ENCODE measurements around the gene LPIN2.

Gene LPIN2

DNA sequence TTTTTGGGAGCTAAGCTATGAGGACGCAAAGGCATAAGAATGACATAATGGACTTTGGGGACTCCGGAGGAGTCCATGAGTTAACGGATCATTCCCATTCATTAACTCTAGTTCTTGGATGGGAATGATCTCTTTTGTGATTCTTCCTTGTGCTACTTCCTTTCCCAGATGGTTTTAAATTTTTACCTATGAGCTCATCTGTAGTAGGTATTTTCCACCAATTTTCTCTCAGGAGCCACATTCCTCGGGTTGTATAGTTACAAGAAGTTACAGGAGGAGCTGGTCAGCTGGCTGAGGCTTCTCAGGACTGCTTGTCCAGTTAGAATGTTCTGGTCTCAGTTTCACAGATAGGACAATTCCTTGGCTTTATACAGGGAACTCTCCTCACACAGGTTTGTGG, 42.9 kb upstream of the LPIN2 start:
- no peak overlapping the region for H3K27ac ChIP-seq (ENCODE audit: low read depth, low read length)
- DNase-seq: peak; percentile 68 to 90
- H3K14ac ChIP-seq (ENCODE audit: low read length): no peak overlapping the region
- no peak overlapping the region for H4K91ac ChIP-seq (ENCODE audit: low read depth, low read length)
- H4K8ac ChIP-seq (ENCODE audit: low read depth, low read length): no peak overlapping the region
- no peak overlapping the region for H2BK120ac ChIP-seq (ENCODE audit: insufficient read depth, low read length, poor library complexity)
- no peak overlapping the region for H3K18ac ChIP-seq (ENCODE audit: low read length)
- no peaks in the 10 kb centered on the region for H3K9me3 ChIP-seq (ENCODE audit: insufficient read depth, low read depth, low read length)
- no peaks in the 10 kb centered on the region for H3K36me3 ChIP-seq (ENCODE audit: control insufficient read depth in 1 of 2, insufficient read depth in 2 of 2, low read length in 2 of 2)
- no peak overlapping the region for H3K23ac ChIP-seq (ENCODE audit: low read length)
- whole genome bisulfite sequencing (ENCODE audit: extremely low coverage, insufficient coverage, insufficient read length): no CpG with 5 or more reads among the region's 4 CpGs
- H3K27me3 ChIP-seq (ENCODE audit: insufficient read depth, low read length): no peaks in the 10 kb centered on the region
- no peak overlapping the region for H4K12ac ChIP-seq (ENCODE audit: low read depth, low read length)
- H2BK5ac ChIP-seq (ENCODE audit: low read depth, low read length, poor library complexity): no peak overlapping the region
- H2AK5ac ChIP-seq (ENCODE audit: low read length): no peak overlapping the region
- no peak overlapping the region for H3K4me3 ChIP-seq (ENCODE audit: low read depth, low read length)
- H2AFZ ChIP-seq (ENCODE audit: insufficient read depth, low read length, poor library complexity): no peak overlapping the region
- peaks cover 2% of the 10 kb centered on the region in 2 experiments for H3K4me1 ChIP-seq (ENCODE audit: control insufficient read depth in 1 of 2, insufficient read depth in 2 of 2, low read length in 2 of 2)
- H3K79me2 ChIP-seq (ENCODE audit: control insufficient read depth, insufficient read depth, low read length, poor library complexity): no peaks in the 10 kb centered on the region
- H3K79me1 ChIP-seq (ENCODE audit: low read length): peaks cover 2% of the 10 kb centered on the region
- H2BK12ac ChIP-seq (ENCODE audit: low read length): no peak overlapping the region
- no peak overlapping the region for H3K4ac ChIP-seq (ENCODE audit: low read depth, low read length)
- peak overlapping the region; percentile 48 for H3K4me2 ChIP-seq (ENCODE audit: low read length)
- no peak overlapping the region for H3K9ac ChIP-seq (ENCODE audit: low read length)

- DNase-seq: no peak
Measured at GRCh38 chr18:3055186-3055728, 42.3 kb upstream of the LPIN2 start.

DNA sequence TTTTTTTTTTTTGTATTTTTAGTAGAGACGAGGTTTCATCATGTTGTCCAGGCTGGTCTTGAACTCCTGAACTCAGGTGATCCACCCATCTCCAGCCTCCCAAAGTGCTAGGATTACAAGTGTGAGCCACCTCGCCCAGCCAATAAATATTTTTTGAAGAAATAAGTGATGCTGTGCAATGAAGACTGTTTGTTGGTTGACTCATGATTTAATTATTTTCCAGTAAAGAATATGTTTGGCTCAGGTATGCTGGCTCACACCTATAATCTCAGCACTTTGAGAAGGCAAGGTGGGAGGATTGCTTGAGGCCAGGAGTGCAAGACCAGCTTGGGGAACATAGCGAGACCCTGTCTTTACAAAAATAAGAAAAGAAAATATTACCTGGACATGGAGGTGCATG, 41.8 kb upstream of the LPIN2 start:
- Histone ChIP-seq H2AFZ (ENCODE audit: insufficient read depth, low read length, poor library complexity) (no peak overlapping the region), H3K27ac (ENCODE audit: low read depth, low read length) (no peak overlapping the region)
- WGBS (ENCODE audit: extremely low coverage, insufficient coverage, insufficient read length): no CpG with 5 or more reads among the region's 3 CpGs

More at GRCh38 chr18:3055186-3055728, 42.3 kb upstream of the LPIN2 start:
- Histone ChIP-seq H3K27me3 (ENCODE audit: insufficient read depth, low read length) (no peaks in the 10 kb centered on the region), H3K79me2 (ENCODE audit: control insufficient read depth, insufficient read depth, low read length, poor library complexity) (no peaks in the 10 kb centered on the region), H3K79me1 (ENCODE audit: low read length) (no peaks in the 10 kb centered on the region), H3K9ac (ENCODE audit: low read length) (no peak overlapping the region), H4K12ac (ENCODE audit: low read depth, low read length) (no peak overlapping the region), H3K4me2 (ENCODE audit: low read length) (no peak overlapping the region), H3K14ac (ENCODE audit: low read length) (no peak overlapping the region), H3K18ac (ENCODE audit: low read length) (no peak overlapping the region), H3K4me3 (ENCODE audit: low read depth, low read length) (no peak overlapping the region), H3K27ac (ENCODE audit: low read depth, low read length) (no peak overlapping the region), H2AFZ (ENCODE audit: insufficient read depth, low read length, poor library complexity) (no peak overlapping the region), H3K4ac (ENCODE audit: low read depth, low read length) (no peak overlapping the region), H2AK5ac (ENCODE audit: low read length) (no peak overlapping the region), H3K36me3 (ENCODE audit: control insufficient read depth in 1 of 2, insufficient read depth in 2 of 2, low read length in 2 of 2) (no peaks in the 10 kb centered on the region), H3K9me3 (ENCODE audit: insufficient read depth, low read depth, low read length) (no peaks in the 10 kb centered on the region), H2BK120ac (ENCODE audit: insufficient read depth, low read length, poor library complexity) (peak overlapping the region; percentile 87), H4K91ac (ENCODE audit: low read depth, low read length) (peak overlapping the region; percentile 76), H4K8ac (ENCODE audit: low read depth, low read length) (no peak overlapping the region), H3K4me1 (ENCODE audit: control insufficient read depth in 1 of 2, insufficient read depth in 2 of 2, low read length in 2 of 2) (peaks cover 2% of the 10 kb centered on the region in 2 experiments), H3K23ac (ENCODE audit: low read length) (no peak overlapping the region), H2BK5ac (ENCODE audit: low read depth, low read length, poor library complexity) (no peak overlapping the region), H2BK12ac (ENCODE audit: low read length) (peak overlapping the region; percentile 99)
- no CpG with 5 or more reads among the region's 4 CpGs for WGBS (ENCODE audit: extremely low coverage, insufficient coverage, insufficient read length)

DNA sequence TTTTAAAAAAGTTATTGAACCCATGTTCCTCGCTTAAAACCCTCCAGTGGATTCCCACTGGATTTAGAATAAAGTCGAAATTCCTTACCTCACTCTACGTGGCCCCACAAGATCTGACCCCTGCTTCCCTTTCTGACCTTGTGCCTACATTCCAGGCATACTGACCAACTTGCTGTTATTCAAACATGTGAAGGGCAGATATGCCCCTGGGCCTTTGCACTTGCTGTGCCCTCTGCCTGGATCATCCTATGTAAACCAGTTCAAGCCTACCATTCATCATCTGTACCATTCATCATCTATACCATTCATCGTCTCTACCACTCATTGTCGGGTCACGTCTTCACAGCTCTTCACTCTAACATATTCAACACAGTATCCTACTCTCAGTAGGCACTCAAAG, 41.3 kb upstream of the LPIN2 start:
- Histone ChIP-seq H4K91ac (ENCODE audit: low read depth, low read length) (no peak overlapping the region), H3K18ac (ENCODE audit: low read length) (no peak overlapping the region), H3K79me2 (ENCODE audit: control insufficient read depth, insufficient read depth, low read length, poor library complexity) (no peaks in the 10 kb centered on the region), H2BK5ac (ENCODE audit: low read depth, low read length, poor library complexity) (no peak overlapping the region), H3K36me3 (ENCODE audit: control insufficient read depth in 1 of 2, insufficient read depth in 2 of 2, low read length in 2 of 2) (no peaks in the 10 kb centered on the region), H2AK5ac (ENCODE audit: low read length) (no peak overlapping the region), H4K12ac (ENCODE audit: low read depth, low read length) (no peak overlapping the region), H3K9me3 (ENCODE audit: insufficient read depth, low read depth, low read length) (no peaks in the 10 kb centered on the region), H3K4ac (ENCODE audit: low read depth, low read length) (no peak overlapping the region), H2BK12ac (ENCODE audit: low read length) (no peak overlapping the region), H3K9ac (ENCODE audit: low read length) (no peak overlapping the region), H2BK120ac (ENCODE audit: insufficient read depth, low read length, poor library complexity) (no peak overlapping the region), H3K14ac (ENCODE audit: low read length) (no peak overlapping the region), H3K4me3 (ENCODE audit: low read depth, low read length) (no peak overlapping the region), H2AFZ (ENCODE audit: insufficient read depth, low read length, poor library complexity) (no peak overlapping the region), H3K4me1 (ENCODE audit: control insufficient read depth in 1 of 2, insufficient read depth in 2 of 2, low read length in 2 of 2) (peaks cover 2% of the 10 kb centered on the region in 2 experiments), H3K23ac (ENCODE audit: low read length) (no peak overlapping the region), H3K27ac (ENCODE audit: low read depth, low read length) (no peak overlapping the region), H3K79me1 (ENCODE audit: low read length) (no peaks in the 10 kb centered on the region), H3K27me3 (ENCODE audit: insufficient read depth, low read length) (no peaks in the 10 kb centered on the region), H4K8ac (ENCODE audit: low read depth, low read length) (no peak overlapping the region), H3K4me2 (ENCODE audit: low read length) (no peak overlapping the region)
- 100% methylated on average over 3 of the region's 6 CpGs for WGBS (ENCODE audit: extremely low coverage, insufficient coverage, insufficient read length)
- no peak for DNase-seq

More for the DNA sequence above, 41.8 kb upstream of the LPIN2 start:
- no peak overlapping the region for H3K4me2 ChIP-seq (ENCODE audit: low read length)
- no peak overlapping the region for H3K14ac ChIP-seq (ENCODE audit: low read length)
- no peak overlapping the region for H2BK5ac ChIP-seq (ENCODE audit: low read depth, low read length, poor library complexity)
- no peaks in the 10 kb centered on the region for H3K79me2 ChIP-seq (ENCODE audit: control insufficient read depth, insufficient read depth, low read length, poor library complexity)
- no peak overlapping the region for H3K23ac ChIP-seq (ENCODE audit: low read length)
- H2AK5ac ChIP-seq (ENCODE audit: low read length): no peak overlapping the region
- H3K79me1 ChIP-seq (ENCODE audit: low read length): no peaks in the 10 kb centered on the region
- no peak overlapping the region for H2BK120ac ChIP-seq (ENCODE audit: insufficient read depth, low read length, poor library complexity)
- H3K9me3 ChIP-seq (ENCODE audit: insufficient read depth, low read depth, low read length): no peaks in the 10 kb centered on the region
- H3K9ac ChIP-seq (ENCODE audit: low read length): no peak overlapping the region
- no peaks in the 10 kb centered on the region for H3K27me3 ChIP-seq (ENCODE audit: insufficient read depth, low read length)
- no peak overlapping the region for H4K12ac ChIP-seq (ENCODE audit: low read depth, low read length)
- H4K91ac ChIP-seq (ENCODE audit: low read depth, low read length): no peak overlapping the region
- H3K18ac ChIP-seq (ENCODE audit: low read length): no peak overlapping the region
- no peak overlapping the region for H3K4me3 ChIP-seq (ENCODE audit: low read depth, low read length)
- H2BK12ac ChIP-seq (ENCODE audit: low read length): no peak overlapping the region
- no peak overlapping the region for H4K8ac ChIP-seq (ENCODE audit: low read depth, low read length)
- H3K36me3 ChIP-seq (ENCODE audit: control insufficient read depth in 1 of 2, insufficient read depth in 2 of 2, low read length in 2 of 2): no peaks in the 10 kb centered on the region
- peaks cover 2% of the 10 kb centered on the region in 2 experiments for H3K4me1 ChIP-seq (ENCODE audit: control insufficient read depth in 1 of 2, insufficient read depth in 2 of 2, low read length in 2 of 2)
- peak; percentile 9 to 66 for DNase-seq
- no peak overlapping the region for H3K4ac ChIP-seq (ENCODE audit: low read depth, low read length)

Data from trophoblast cell (in vitro differentiated cells and primary cell).